Measurements from ENCODE around the gene PKD2L2.

Gene PKD2L2

DNA sequence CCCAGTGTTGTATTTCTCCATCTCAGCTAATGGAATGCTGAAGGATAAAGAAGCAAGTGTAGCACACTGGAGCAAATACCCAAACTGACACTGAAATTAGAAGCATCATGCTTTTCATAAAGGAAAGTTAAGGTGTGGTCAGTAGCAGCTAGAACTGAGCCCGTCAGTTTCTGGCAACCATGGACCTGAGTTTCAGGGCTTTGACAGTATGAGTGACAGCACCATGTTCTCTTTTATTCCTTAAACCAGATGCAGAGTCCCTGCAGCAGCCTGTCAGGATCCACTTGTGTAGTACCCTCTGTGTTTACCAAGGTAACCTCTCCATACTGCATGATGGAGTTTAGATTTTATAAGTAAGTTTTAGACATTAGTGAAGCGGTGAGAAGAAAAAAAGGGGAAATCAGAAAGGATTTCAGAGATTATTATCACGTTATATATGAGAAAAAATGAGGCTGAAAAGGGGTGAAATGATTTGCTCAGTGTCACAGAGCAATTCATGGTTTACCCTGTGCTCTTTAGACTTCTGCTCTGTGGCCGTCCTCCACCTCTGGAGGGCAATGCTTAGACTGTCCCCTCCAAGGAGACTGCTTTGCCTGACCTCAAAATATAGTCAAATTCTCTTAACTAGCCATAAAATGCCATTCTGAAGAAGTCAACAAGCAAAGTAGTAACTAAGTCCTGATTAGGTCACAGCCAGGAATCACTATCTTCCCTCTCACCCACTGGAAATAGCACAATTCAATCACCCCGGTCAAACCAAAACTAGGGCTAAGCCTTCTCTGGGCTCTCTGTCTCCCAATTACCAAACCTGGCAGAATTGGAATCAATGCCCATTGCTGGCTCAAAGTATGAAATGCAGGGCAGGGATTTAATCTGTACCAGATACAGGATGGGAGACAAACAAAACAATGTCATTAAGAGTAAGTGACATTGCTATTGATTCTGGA is 32.1 kb upstream of the PKD2L2 start:
- TF ChIP-seq, protein P1, sequence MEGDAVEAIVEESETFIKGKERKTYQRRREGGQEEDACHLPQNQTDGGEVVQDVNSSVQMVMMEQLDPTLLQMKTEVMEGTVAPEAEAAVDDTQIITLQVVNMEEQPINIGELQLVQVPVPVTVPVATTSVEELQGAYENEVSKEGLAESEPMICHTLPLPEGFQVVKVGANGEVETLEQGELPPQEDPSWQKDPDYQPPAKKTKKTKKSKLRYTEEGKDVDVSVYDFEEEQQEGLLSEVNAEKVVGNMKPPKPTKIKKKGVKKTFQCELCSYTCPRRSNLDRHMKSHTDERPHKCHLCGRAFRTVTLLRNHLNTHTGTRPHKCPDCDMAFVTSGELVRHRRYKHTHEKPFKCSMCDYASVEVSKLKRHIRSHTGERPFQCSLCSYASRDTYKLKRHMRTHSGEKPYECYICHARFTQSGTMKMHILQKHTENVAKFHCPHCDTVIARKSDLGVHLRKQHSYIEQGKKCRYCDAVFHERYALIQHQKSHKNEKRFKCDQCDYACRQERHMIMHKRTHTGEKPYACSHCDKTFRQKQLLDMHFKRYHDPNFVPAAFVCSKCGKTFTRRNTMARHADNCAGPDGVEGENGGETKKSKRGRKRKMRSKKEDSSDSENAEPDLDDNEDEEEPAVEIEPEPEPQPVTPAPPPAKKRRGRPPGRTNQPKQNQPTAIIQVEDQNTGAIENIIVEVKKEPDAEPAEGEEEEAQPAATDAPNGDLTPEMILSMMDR (IDR thresholded peaks at IDR 0.05; ENCODE audit: insufficient read depth, low read length), result no peak
- TF ChIP-seq POLR2AphosphoS5 (IDR thresholded peaks at IDR 0.05; ENCODE audit: low read depth), result no peak
- no peak for TF ChIP-seq SPI1 (IDR thresholded peaks at IDR 0.05; ENCODE audit: borderline replicate concordance, low read depth)
- TF ChIP-seq, protein P2, sequence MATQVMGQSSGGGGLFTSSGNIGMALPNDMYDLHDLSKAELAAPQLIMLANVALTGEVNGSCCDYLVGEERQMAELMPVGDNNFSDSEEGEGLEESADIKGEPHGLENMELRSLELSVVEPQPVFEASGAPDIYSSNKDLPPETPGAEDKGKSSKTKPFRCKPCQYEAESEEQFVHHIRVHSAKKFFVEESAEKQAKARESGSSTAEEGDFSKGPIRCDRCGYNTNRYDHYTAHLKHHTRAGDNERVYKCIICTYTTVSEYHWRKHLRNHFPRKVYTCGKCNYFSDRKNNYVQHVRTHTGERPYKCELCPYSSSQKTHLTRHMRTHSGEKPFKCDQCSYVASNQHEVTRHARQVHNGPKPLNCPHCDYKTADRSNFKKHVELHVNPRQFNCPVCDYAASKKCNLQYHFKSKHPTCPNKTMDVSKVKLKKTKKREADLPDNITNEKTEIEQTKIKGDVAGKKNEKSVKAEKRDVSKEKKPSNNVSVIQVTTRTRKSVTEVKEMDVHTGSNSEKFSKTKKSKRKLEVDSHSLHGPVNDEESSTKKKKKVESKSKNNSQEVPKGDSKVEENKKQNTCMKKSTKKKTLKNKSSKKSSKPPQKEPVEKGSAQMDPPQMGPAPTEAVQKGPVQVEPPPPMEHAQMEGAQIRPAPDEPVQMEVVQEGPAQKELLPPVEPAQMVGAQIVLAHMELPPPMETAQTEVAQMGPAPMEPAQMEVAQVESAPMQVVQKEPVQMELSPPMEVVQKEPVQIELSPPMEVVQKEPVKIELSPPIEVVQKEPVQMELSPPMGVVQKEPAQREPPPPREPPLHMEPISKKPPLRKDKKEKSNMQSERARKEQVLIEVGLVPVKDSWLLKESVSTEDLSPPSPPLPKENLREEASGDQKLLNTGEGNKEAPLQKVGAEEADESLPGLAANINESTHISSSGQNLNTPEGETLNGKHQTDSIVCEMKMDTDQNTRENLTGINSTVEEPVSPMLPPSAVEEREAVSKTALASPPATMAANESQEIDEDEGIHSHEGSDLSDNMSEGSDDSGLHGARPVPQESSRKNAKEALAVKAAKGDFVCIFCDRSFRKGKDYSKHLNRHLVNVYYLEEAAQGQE (IDR thresholded peaks at IDR 0.05; ENCODE audit: insufficient replicate concordance, low read depth), result no peak
- no peak for DNase-seq (ENCODE audit: low read depth in 1 of 2, low spot score in 1 of 2)
- H3K27me3 ChIP-seq (ENCODE audit: insufficient read depth, poor library complexity, severe bottlenecking), result no peaks in the 10 kb centered on the region
- no peak overlapping the region for H3K27ac ChIP-seq (replicated peaks)
- no peak overlapping the region for H3K4me3 ChIP-seq (replicated peaks; ENCODE audit: insufficient read depth, low read length)

DNA sequence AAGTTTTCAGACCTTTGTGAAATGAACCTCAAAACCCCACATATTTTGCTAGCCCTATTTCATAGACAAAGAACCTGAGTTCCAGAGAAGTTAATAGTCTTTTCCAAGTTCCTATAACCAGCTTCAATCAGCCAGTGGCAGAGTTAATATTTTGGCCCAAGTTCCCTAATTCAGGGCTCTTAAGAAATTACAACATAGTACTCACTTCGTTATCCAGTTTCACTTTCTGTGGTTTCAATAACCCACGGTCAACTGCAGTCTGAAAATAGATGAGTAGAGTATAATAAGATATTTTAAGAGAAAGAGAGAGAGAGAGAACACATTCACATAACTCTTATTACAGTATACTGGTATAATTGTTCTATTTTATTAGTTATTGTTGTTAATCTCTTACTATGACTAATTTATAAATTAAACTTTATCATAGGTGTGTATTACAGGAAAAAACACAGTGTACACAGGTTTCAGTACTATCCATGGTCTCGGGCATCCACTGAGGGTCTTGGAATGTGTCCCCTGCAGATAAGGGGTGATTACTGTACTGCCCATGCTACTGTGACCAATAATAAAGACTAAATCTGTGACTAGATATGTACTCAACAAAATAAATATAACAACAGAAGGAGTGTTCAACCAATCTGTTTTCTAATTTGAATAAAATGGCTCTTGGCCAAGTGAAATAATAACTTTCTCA is 30.9 kb upstream of the PKD2L2 start:
- peak; percentile 3 to 25 for DNase-seq (ENCODE audit: low read depth in 1 of 2, low spot score in 1 of 2)
- no peak overlapping the region for H3K27ac ChIP-seq (replicated peaks)
- H3K4me3 ChIP-seq (replicated peaks; ENCODE audit: insufficient read depth, low read length), result no peak overlapping the region
- no peaks in the 10 kb centered on the region for H3K27me3 ChIP-seq (ENCODE audit: insufficient read depth, poor library complexity, severe bottlenecking)
- TF ChIP-seq POLR2AphosphoS5 (IDR thresholded peaks at IDR 0.05; ENCODE audit: low read depth) (no peak), SPI1 (IDR thresholded peaks at IDR 0.05; ENCODE audit: borderline replicate concordance, low read depth) (no peak; the same call in 1 of the 2 replicates), GABPA (IDR thresholded peaks at IDR 0.05; ENCODE audit: low read depth) (no peak)
- TF ChIP-seq, protein P2 (IDR thresholded peaks at IDR 0.05; ENCODE audit: insufficient replicate concordance, low read depth), result no peak
- TF ChIP-seq, protein P1 (IDR thresholded peaks at IDR 0.05; ENCODE audit: insufficient read depth, low read length), result no peak

DNA sequence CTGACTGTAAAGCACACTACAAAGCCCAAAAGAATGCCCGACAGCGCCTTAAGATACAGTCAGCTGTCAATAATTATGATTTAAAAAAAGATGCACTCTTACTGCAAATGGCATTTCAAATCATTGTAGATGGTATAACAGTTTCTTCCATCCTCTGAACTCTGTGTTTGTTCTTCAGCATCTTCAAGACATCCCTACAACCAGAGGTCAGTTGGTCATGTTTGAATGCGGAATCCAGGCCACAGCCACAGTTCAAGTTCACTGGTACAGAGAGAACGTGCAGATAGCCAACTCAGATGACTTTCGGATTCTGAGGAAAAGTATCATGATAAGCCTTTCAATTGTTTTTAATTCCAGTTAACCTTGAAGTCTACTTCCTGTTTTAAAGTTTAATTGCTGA is 30.3 kb upstream of the PKD2L2 start:
- DNase-seq (ENCODE audit: low read depth in 1 of 2, low spot score in 1 of 2), result no peak
- H3K27me3 ChIP-seq (ENCODE audit: insufficient read depth, poor library complexity, severe bottlenecking), result no peaks in the 10 kb centered on the region
- TF ChIP-seq GABPA (IDR thresholded peaks at IDR 0.05; ENCODE audit: low read depth) (no peak), SPI1 (IDR thresholded peaks at IDR 0.05; ENCODE audit: borderline replicate concordance, low read depth) (no peak), POLR2AphosphoS5 (IDR thresholded peaks at IDR 0.05; ENCODE audit: low read depth) (no peak)
- TF ChIP-seq, protein P1 (IDR thresholded peaks at IDR 0.05; ENCODE audit: insufficient read depth, low read length), result no peak
- TF ChIP-seq, protein P2 (IDR thresholded peaks at IDR 0.05; ENCODE audit: insufficient replicate concordance, low read depth), result no peak
- no peak overlapping the region for H3K27ac ChIP-seq (replicated peaks)
- no peak overlapping the region for H3K4me3 ChIP-seq (replicated peaks; ENCODE audit: insufficient read depth, low read length)

All from HL-60 (cell line).